IPS-NIHi7 (cell line): ENCODE measurements around the gene ANP32B.
"Not testable (repeated sequence)": the region's sequence is repeated elsewhere in the genome, so short reads cannot be mapped to it uniquely, and the experiment has no call there.

Source experiments
- DNase-seq: peaks from one replicate; pipeline ENCODE4 v3.0.0; 2012; ENCODE audit warnings: mixed read lengths; ENCODE audit errors: extremely low spot score

Gene ANP32B

DNA sequence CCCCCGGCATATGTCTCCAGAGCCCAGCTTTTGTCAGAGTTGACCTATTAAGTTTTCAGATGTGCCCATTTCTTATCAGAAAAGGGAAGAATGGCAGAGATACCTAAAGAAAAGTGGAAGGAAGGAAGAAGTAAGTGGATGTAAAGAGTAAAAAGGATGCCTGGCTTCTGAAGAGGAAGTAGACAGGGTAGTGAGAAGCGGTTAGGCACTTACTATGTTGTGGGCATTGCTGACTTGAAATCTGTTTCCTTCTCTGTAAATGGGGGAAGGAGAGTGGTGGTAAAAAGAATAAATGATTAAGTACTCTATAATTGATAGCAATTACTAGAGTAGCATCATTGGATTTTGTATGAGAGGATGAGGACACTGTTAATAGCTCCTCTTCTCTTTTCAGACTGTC is 9.9 kb downstream of the ANP32B start:
- DNase-seq: no peak

DNA sequence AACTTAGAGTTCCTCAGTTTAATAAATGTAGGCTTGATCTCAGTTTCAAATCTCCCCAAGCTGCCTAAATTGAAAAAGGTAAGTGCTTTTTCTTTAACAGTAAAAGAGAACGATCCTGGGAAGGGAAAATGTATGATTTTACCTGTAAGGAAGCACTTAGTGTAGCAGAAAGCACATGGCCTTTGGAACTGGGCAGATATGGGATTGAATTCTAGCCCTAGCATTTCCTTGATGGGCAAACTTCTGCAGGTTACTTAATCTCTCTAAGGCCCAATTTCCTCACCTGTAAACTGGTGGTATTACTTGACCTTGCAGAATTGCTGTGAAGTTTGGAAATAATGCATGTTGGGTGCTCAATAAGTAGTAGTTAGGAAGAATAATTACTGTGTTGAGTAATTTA is 11.6 kb downstream of the ANP32B start:
- no peak for DNase-seq

DNA sequence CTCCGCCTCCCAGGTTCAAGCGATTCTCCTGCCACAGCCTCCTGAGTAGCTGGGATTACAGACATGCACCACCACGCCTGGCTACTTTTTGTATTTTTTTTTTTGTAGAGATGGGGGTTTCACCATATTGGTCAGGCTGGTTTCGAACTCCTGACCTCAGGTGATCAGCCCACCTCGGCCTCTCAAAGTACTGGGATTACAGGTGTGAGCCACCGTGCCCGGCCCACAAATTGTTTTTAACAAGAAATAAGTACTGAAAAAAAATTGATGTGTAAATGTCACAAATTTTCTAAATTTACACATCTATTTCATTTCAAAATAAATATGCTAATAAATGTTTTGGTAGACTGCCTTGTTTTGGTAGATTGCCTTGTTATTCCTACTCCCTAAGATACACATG is 13.5 kb downstream of the ANP32B start:
- DNase-seq: not testable (repeated sequence)

DNA sequence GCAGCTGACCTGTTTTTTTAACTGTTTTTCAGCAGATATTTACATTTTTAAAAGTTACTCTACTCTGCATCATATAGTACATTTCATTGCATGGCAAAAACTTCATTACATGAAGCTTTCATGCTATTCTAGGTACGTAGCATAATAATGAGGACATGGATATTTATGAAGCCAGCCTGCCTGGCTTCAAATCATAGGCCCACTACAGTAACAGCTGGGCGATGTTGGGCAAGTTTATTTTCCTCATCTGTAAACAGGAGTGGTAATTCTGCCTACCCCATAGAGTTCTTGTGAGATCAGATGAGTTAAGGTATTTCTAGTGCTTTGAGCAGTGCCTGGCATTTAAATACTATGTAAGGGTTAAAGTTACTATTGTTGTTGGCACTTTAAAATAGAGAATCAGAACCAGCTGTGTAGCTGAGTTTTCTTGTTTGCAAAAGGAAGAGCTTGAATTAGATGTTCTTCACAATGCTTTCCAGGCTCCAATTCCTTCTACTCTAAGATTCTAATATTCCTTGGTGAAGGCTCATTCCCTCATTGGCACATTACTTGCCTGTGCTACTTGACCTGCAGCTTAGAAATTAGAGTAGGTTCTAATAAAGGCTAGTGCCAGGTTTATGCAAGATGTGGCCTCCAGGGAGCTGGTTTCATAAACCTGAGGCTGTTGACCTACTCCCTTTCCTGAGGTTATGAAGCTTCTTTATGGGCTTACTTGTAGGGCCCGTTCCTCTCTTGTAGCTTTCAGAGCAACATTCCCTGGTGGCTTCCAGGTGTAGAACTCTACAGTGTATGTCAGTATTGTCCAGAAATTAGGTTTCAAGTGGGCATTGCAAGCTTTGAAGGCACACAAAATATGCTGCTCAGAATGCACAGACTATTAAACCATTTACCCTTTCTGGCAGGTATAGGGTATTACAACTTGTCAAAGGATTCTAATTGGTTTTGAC is 14.5 kb downstream of the ANP32B start:
- no peak for DNase-seq

DNA sequence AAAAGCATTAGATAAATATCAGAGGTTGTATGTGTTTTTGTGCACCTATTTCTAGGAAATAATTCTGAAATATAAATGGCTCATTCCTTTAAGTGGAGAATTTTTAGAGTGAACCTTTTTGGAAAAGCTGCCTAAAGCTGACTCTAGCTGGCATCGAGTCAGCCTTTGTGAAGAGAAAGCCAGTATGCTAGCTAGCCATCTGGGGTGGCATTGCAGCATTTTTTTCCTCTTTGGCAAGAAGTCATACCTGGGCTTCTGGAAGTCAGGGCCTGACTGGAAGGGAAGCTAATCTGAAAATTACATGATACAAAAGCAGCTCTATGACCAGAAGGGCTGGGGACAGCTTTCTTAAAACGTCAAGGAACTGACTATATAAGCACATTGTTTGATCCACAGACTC is 19.7 kb downstream of the ANP32B start:
- no peak for DNase-seq

DNA sequence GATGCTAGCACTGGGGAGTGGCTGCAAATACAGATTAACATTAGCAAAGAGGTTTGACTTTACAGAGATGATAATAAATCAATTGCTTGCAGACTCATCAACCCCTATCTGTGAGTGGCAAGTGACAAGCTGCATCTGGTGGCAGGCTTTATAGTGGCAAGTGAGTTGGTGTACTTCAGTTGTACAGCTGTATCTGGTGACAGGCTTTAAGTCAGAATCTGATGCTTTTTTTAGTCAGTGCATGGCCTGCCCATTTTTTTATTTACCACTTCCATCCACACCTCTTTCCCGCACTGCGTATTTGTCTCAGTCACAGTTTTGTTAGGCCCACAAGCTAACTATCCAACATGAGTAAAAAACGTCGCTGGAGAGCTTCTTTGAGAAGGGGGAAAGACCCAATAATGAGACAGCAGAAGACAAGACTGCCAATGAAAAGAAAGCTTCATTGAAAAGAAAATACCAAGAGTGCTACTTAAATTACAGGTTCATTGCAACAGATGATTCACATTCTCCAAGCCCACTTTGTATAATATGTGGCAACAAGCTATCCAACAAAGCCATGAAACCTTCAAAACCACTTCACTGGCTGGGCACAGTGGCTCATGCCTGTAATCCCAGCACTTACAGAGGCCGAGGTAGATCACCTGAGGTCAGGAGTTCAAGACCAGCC is 23.1 kb downstream of the ANP32B start:
- DNase-seq: no peak

DNA sequence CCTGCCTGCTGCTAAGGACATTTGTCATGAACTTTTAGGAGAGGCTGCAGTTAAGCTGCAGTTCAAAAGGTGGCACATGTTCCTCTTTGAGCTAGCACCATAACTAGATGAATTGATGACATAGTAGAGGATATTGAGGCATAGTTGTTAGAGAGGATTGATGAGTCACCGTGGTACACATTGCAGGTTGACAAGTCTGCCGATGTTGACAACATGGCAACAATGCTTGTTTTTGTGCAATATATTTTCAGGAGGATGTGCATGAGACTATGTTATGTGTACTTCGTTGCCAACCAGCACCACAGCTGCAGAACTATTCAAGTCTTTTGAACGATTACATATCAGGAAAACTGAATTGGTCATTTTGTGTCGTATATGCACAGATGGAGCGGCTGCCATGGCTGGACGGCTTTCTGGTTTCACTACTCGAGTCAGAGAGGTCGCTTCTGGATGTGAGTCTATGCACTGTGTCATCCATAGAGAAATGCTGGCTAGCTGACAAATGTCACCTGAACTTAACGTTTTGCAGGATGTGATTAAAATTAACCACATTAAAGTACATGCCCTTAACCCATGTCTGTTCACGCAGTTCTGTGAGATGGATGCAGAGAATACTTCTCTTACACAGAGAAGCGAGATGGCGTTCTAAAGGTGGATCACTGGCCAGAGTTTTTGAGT is 24.2 kb downstream of the ANP32B start:
- DNase-seq: no peak

DNA sequence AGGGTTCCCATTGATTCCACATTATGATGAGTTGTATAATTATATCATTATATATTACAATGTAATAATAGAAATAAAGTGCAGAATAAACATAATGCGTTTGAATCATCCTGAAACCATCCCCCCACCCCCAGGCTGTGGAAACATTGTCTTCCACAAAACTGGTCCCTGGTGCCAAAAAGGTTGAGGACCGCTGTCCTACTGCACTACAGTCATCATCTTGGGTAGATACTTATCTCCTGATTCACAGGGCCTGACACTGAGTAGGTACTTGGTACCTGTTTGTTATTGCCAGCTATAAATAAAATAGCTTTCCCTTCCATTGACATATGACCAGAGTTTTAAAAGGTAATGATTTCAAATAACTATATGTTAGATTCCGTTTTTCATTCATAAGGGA is 25.6 kb downstream of the ANP32B start:
- DNase-seq: no peak

DNA sequence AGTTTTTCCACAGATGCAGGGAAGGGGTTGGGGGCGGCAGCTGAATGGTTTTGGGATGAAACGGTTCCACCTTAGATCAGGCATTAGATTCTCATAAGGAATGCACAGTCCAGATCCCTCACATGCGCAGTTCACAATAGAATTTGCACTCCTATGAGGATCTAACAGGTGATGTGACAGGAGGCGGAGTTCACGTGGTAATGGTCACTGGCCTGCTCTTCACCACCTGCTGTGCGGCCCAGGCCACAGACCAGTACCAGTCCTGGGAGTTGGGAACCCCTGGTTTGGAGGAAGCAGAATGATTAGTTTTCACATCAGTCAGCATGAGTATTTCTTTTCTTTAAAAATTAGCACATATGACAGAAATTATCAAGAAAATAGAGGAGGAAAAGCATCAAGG is 26.3 kb downstream of the ANP32B start:
- DNase-seq: no peak

DNA sequence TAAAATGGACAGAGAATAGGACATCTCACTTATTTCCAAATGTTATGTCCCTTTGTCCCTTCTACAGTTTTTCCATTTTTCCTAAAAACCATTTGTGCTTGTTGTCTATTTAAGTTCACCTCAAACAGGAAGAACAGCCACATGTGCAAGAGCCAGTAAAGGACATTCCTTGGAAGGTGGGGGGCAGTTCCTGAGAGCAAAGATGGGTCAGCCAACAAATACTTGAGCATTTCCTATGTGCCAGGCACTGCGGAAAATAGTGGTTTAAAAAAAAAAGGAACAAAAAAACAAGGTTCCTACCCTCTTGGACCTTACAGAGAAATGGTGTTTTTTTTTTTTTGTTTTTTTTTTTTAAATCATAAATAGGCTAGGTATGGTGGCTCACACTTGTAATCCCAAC is 26.8 kb downstream of the ANP32B start:
- no peak for DNase-seq

DNA sequence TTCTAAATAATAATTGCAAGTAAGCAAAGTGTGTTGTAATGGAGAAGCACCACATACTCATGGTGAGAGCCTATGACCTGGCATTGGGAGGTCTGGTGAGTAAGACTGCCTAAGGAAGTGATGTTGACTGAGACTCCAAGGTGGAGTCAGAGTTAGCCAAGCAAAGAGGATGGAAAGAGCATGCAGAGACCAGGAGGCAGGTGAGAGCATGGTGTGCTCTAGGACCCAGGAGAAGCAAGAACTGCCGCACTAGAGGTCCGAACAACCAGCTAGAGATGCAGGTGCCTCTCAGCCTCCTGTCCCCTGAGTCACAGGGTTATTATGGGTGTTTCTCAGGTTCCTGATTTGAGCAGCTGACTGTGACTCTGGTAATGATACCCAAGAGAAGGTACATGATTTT is 27.3 kb downstream of the ANP32B start:
- peak; percentile 54 for DNase-seq

DNA sequence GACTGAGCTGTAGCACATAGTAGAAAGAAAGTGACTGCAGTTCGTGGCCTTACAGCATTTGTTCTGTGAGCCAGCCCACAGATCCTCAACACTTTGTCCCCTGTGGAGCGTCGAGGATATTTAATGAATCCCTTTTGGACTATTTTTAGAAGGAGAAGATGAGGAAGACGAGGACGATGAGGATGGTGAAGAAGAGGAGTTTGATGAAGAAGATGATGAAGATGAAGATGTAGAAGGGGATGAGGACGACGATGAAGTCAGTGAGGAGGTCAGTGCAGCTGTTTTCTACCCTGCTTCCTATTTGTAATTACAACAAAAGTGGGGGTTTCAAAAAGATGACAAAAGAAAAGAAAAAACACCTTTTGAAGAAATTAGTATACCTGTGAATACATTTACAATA is 28.0 kb downstream of the ANP32B start:
- no peak for DNase-seq

DNA sequence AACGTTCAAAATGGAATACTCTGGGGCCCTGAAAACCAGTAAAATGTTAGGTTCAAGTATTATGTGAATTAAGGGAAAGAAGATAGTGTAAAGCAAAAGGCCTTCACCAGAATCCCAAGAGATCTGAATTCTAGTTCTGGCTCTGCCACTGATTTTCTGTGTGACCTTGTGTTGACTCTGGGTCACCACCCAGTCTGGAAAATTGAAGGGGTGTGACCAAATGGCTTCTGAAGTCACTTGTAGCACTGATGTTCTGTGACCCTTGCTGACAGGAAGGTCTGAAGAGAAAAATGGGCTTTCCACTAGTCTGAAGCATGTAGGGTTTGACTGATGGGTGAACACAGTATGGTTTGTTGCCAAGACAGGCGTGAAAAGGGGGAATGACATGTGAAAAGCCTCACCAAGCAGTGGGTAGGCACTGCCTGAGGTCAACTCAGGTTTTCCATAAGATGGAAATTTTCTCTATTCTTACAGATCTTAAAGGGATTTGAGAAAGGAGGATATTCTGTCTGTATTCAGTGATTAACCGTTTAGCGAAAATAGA is 33.1 kb downstream of the ANP32B start:
- no peak for DNase-seq

DNA sequence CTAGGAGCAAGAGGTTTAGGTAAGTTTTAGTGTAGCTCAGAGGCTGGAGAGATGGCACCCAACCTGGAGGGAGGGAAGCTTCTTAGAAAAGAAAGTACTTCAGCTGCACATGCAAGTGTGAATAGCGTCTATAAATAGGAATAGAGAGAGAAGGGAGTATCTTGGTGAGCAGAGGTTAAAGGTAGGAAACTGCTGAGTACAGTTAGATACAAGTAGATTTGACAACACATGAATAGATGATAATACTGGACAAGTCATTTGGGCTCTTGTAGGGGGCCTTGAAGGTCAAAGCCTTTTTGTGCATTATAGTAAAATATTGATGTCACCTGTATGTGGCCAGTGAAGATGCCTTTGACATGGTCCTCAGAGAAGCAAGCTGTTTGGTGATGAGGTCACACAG is 34.2 kb downstream of the ANP32B start:
- DNase-seq: no peak

DNA sequence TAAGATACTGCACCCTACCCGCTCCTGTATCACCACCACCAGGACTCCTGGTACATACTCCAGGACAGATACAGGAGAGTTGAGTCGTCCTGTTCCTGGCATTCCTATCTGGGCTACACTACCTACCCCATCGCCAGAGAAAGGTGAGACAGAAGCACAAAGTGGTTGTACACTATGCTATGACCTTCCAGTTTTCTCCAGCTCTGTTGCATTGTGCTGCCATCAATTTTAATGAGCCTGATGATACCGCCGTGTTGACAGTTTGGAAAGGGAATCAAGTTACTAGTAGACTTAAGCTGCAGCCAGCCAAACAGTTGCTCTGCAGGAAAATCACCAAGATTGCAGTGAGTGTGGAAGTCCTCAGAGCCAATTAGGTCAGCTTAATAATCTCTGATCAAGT is 35.2 kb downstream of the ANP32B start:
- no peak for DNase-seq

DNA sequence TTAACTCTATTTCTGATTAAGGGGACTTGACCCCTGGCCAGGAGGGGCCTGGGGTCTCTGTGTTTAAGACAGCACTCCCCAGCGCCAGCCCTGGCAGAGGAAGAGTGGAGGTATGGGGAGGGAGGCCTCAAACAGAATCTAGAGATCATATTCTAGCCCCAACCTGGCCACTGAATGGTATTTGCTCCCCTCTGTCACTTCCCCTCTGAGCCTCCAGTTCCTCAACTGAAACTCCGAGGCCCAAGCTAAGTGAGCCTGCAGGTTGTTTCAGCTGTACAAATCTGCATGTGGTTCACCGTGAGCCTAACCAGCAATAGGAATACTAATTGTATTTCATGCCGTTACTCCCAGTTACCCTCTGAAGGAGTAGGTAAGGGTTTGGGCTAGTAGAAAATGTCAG is 36.0 kb downstream of the ANP32B start:
- no peak for DNase-seq

DNA sequence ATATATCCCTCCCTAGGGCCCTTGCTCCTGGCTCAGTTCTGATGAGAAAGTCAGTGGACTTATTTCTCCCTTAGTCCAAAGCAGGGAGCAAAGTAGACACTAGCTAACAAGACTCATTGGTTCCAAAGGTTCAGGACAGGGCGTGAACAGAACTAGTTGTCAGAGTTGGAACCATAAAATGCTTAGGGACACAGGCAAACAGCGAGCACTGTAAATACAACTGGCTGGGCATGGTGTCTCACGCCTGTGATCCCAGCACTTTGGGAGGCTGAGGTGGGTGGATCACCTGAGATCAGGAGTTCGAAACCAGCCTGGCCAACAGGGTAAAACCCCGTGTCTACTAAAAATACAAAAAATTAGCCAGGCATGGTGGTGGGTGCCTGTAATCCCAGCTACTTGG is 36.7 kb downstream of the ANP32B start:
- DNase-seq: not testable (repeated sequence)

DNA sequence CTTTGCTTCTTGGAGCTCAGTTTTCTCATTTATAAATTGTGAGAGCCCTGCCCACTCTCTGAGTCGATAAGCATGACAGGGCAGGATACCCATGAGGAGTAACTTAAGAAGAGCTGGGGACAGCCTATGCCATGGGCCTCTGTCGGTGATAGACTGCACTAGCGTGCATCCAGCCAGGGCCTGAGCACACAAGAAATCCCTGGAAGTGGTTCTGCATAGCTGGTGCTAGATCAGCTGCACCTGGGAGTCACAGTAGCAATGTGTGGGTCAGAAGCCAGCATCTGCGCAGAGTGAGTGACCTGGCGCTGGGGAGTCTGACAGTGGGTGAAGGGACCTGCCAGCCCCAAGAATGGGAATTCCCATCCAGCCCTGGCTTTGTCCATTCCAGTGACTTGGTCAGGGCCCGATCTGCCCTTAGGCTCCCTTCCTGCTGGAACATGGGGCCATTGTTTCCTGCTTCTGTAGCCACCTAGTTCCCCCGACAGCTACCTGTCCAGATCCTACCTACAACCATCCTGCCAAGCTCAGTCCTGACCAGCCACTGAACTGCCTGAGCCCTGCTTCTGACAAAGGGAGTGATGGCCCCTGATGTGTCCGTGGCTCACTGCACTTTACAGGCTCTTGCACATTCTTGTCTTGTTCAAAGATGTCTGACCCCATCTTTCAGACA is 37.5 kb downstream of the ANP32B start:
- DNase-seq: no peak

DNA sequence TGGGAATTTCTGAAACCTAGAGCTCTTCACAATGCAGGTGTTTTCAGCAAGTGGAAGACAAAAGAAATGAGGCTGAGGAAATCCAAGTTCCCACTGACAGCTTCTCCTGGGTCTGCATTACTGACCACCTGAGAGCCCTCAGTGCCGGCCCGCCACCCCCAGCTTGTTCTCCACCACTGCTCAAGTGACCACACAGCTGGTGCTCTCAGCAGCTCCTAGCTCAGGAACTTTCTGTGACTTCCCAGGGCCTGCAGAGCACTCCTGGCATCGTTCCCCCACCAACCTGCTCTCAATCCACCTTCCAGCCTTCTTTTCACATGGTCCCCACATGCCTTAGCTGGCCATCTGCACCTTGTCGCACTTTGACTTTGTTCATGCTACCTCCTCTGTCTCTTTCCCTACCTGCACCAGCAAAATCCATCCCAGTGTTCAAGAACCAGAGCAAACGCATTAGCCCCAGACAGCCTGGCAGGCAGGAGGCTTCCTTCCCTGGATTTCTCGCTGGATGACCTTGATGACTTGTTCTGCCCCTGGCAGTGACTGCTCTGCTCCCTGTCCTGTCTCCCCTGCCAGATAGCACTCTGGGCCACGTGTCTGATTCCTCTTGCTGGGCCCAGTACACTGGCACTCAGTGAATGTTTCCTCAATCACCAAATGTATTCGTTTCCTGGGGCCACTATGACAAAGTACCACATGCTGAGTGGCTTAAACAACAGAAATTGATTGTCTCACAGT is 38.3 kb downstream of the ANP32B start:
- no peak for DNase-seq

DNA sequence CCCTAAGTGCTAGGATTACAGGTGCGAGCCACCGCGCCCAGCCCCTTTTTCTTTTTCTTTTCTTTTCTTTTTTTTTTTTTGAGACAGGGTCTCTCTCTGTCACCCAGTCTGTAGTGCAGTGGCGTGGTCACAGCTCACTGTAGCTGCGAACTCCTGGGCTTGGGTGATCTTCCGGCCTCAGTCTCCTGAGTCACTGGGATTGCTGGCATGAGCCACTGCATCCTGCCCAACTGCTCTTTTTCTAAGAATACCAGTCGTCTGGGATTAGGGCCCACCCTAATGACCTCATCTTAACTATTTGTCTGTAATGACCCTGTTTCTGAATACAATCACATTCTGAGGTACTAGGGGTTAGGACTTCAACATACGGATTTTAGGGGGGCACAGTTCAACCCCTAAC is 39.3 kb downstream of the ANP32B start:
- DNase-seq: no peak

DNA sequence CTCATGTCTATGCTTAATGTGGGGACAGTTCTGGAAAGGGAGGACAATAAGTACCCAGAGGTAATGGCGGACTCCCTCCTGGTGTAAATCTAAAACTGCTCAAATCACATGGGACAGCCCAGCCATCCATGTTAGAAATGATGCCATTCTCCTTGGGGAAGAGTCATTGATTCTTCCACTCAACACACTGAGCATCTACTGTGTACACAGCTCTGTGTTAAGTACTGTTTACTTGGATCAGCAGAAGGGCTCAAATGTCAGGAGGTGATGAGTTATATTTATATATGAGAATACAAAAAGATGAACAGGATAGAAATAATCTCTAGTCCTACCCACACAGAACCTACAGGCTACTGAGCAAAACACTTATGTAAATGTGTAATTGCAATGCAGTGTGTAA is 41.6 kb downstream of the ANP32B start:
- DNase-seq: no peak
